Caco-2 (cell line): ENCODE measurements around the gene GPR137B. TPM values are rescaled to one million over a fixed set of nuclear protein-coding genes. Genes with fewer than 3 reads are reported as not detected.

Source experiments
- BruUV-seq: library from RNA; stranded (reverse); fragments of 400-500 nt; replicated peaks from 2 replicates; lab custom pipeline; 2021; lab: Mats Ljungman, UMichigan
- CTCF ChIA-PET: fragments of 300-600 bp; sonication (Branson Sonifier 250); formaldehyde crosslinking; loops from one replicate; lab custom pipeline; 2022; ENCODE audit warnings: antibody characterized with exemption; lab: Charles Lee
- POLR2A ChIA-PET: fragments of 300-600 bp; sonication (Branson Sonifier 250); formaldehyde crosslinking; loops from one replicate; lab custom pipeline; 2022; ENCODE audit warnings: antibody characterized with exemption; lab: Charles Lee
- DNase-seq, 2 experiments: peaks; one replicate each; pipeline versions ENCODE4 v3.0.0 to v3.0.0-alpha.2; 2020 to 2022
- H3K27me3 ChIP-seq: replicated peaks from 2 replicates; pipeline ENCODE4 v1.6.0; 2011; ENCODE audit warnings: low read length; ENCODE audit not compliant: control insufficient read depth, insufficient read depth
- H3K36me3 ChIP-seq: 2 replicates; pipeline ENCODE4 v1.5.1; 2011; ENCODE audit warnings: low read length; ENCODE audit not compliant: control insufficient read depth, insufficient read depth
- H3K4me1 ChIP-seq: fragments of 250-450 bp; sonication (Bioruptor Pico); 2 replicates; pipeline ENCODE4 v1.5.1; 2020; ENCODE audit warnings: mild to moderate bottlenecking
- H3K4me3 ChIP-seq: 2 replicates; pipeline ENCODE4 v1.5.1; 2011; ENCODE audit warnings: low read depth, mild to moderate bottlenecking, control low read depth, low read length
- H3K9me3 ChIP-seq: fragments of 250-450 bp; sonication (Bioruptor Pico); 2 replicates; pipeline ENCODE4 v1.5.1; 2020; ENCODE audit warnings: mild to moderate bottlenecking, moderate library complexity
- H3K27ac Mint-ChIP-seq: one replicate; pipeline ENCODE4 v1.8.0; 2022; ENCODE audit warnings: mixed read lengths; ENCODE audit not compliant: unreplicated experiment
- H3K27me3 Mint-ChIP-seq: one replicate; pipeline ENCODE4 v1.8.0; 2022; ENCODE audit warnings: mixed read lengths; ENCODE audit not compliant: insufficient read depth, unreplicated experiment
- H3K36me3 Mint-ChIP-seq: one replicate; pipeline ENCODE4 v1.8.0; 2022; ENCODE audit warnings: mild to moderate bottlenecking, mixed read lengths; ENCODE audit not compliant: insufficient read depth, unreplicated experiment
- H3K4me1 Mint-ChIP-seq: one replicate; pipeline ENCODE4 v1.8.0; 2022; ENCODE audit warnings: low read depth, mixed read lengths; ENCODE audit not compliant: unreplicated experiment
- H3K4me3 Mint-ChIP-seq: one replicate; pipeline ENCODE4 v1.8.0; 2022; ENCODE audit warnings: mild to moderate bottlenecking, moderate library complexity, mixed read lengths; ENCODE audit not compliant: unreplicated experiment
- H3K9me3 Mint-ChIP-seq: one replicate; pipeline ENCODE4 v1.8.0; 2022; ENCODE audit warnings: mixed read lengths; ENCODE audit not compliant: unreplicated experiment
- CTCF ChIP-seq, 2 experiments: fragments of 200-600 bp in 1 of 2; IDR thresholded peaks; 1 replicate in 1 of 2; 2 replicates in 1 of 2; pipeline versions ENCODE4 v1.5.1 to v1.8.0; 2011 to 2022; ENCODE audit warnings: antibody characterized with exemption in 1 of 2, control low read depth in 1 of 2, inconsistent platforms in 1 of 2, low read depth in 1 of 2, low read length in 1 of 2, mild to moderate bottlenecking in 1 of 2, moderate library complexity in 1 of 2; ENCODE audit not compliant: insufficient read depth in 1 of 2, severe bottlenecking in 1 of 2, unreplicated experiment in 1 of 2
- intact Hi-C: fragments of 100-400 bp; cut with micrococcal nuclease; formaldehyde crosslinking; loops from one replicate; pipeline ENCODE4 v1.10.0; 2022; ENCODE audit not compliant: unreplicated experiment
- total RNA-seq: library from RNA; stranded (reverse); gene quantifications from 2 replicates; pipeline ENCODE4 v1.2.3, GENCODE V29; 2022

Gene GPR137B
- total RNA-seq, 1 experiment from 2014 or later: 5.9 TPM

GRCh38 chr1:236099355-236099974 lies 42.9 kb upstream of the GPR137B start:
- Mint-ChIP-seq H3K27me3 (no peaks in the 10 kb centered on the region), H3K9me3 (peaks cover 7% of the 10 kb centered on the region), H3K4me1 (no peaks in the 10 kb centered on the region), H3K36me3 (peaks cover 18% of the 10 kb centered on the region), H3K4me3 (no peak overlapping the region), H3K27ac (no peak overlapping the region)
- Histone ChIP-seq H3K4me1 (no peaks in the 10 kb centered on the region), H3K36me3 (no peaks in the 10 kb centered on the region), H3K27me3 (no peaks in the 10 kb centered on the region), H3K9me3 (peaks cover 9% of the 10 kb centered on the region), H3K4me3 (no peak overlapping the region)
- intact Hi-C loops: no loop called here
- no peak for DNase-seq
- CTCF ChIA-PET: no interaction called here
- POLR2A ChIA-PET: no interaction called here
- no TSS peak for BruUV-seq
- TF ChIP-seq CTCF (IDR thresholded peaks at IDR 0.05; ENCODE audit: insufficient read depth in 1 of 2, low read depth in 1 of 2, low read length in 1 of 2, severe bottlenecking in 1 of 2, unreplicated experiment in 1 of 2): no peak

- TF ChIP-seq CTCF (IDR thresholded peaks at IDR 0.05; ENCODE audit: insufficient read depth in 1 of 2, low read depth in 1 of 2, low read length in 1 of 2, severe bottlenecking in 1 of 2, unreplicated experiment in 1 of 2): no peak
- no peaks in the 10 kb centered on the region for H3K27me3 Mint-ChIP-seq
- DNase-seq: no peak
- Histone ChIP-seq H3K4me1 (no peaks in the 10 kb centered on the region), H3K36me3 (no peaks in the 10 kb centered on the region), H3K27me3 (no peaks in the 10 kb centered on the region), H3K9me3 (peaks cover 9% of the 10 kb centered on the region), H3K4me3 (no peak overlapping the region)
- no peaks in the 10 kb centered on the region for H3K4me1 Mint-ChIP-seq
- peaks cover 16% of the 10 kb centered on the region for H3K36me3 Mint-ChIP-seq
- H3K27ac Mint-ChIP-seq: no peak overlapping the region
- ChIA-PET CTCF (no interaction called here), POLR2A (no interaction called here)
- intact Hi-C loops: loop anchor here (5.0 to 10.0 kb wide), 3 partner anchors 214 to 1024 kb away; no protein-coding TSS in a partner anchor
- no TSS peak for BruUV-seq
- no peak overlapping the region for H3K4me3 Mint-ChIP-seq
- peaks cover 3% of the 10 kb centered on the region for H3K9me3 Mint-ChIP-seq
Measured at GRCh38 chr1:236100799-236101198, 41.5 kb upstream of the GPR137B start.

- no peak for TF ChIP-seq CTCF (IDR thresholded peaks at IDR 0.05; ENCODE audit: insufficient read depth in 1 of 2, low read depth in 1 of 2, low read length in 1 of 2, severe bottlenecking in 1 of 2, unreplicated experiment in 1 of 2)
- POLR2A ChIA-PET: no interaction called here
- peaks cover 3% of the 10 kb centered on the region; the same call in 1 of the 2 replicates for H3K9me3 ChIP-seq
- no peaks in the 10 kb centered on the region for H3K4me1 Mint-ChIP-seq
- no peaks in the 10 kb centered on the region for H3K27me3 Mint-ChIP-seq
- H3K4me1 ChIP-seq: no peaks in the 10 kb centered on the region
- H3K27me3 ChIP-seq: no peaks in the 10 kb centered on the region
- CTCF ChIA-PET: no interaction called here
- intact Hi-C loops: loop anchor here (2.0 to 10.0 kb wide), 4 partner anchors 213 to 1023 kb away; partner anchors contain the start of gene HEATR1
- H3K9me3 Mint-ChIP-seq: no peaks in the 10 kb centered on the region
- no peak overlapping the region for H3K4me3 Mint-ChIP-seq
- no peak overlapping the region for H3K4me3 ChIP-seq
- no peak overlapping the region for H3K27ac Mint-ChIP-seq
- H3K36me3 ChIP-seq: no peaks in the 10 kb centered on the region
- BruUV-seq: no TSS peak
- peaks cover 11% of the 10 kb centered on the region for H3K36me3 Mint-ChIP-seq
- DNase-seq: no peak
Measured at GRCh38 chr1:236101233-236102200, 40.8 kb upstream of the GPR137B start.
